Thyroid gland (tissue), 4 donors: ENCODE results near the gene ZNF132. TPM values are rescaled to one million over a fixed set of nuclear protein-coding genes. Genes with fewer than 3 reads are reported as not detected.
A peak's percentile ranks its signal among the peaks of the same experiment; 100 is the strongest.

Experiments
- DNase-seq, 2 donors: peaks; one replicate each; pipeline ENCODE4 v3.0.0-alpha.2; 2019
- H3K27ac ChIP-seq, 3 donors: fragments of 200-600 bp; sonication (generic); 1 replicate in 2 of 3; 2 replicates in 1 of 3; pipeline ENCODE4 v1.5.1; 2016 to 2019; ENCODE audit warnings: mild to moderate bottlenecking in 1 of 3, moderate library complexity in 1 of 3
- H3K27me3 ChIP-seq: fragments of 200-600 bp; sonication (generic); one replicate; pipeline ENCODE4 v1.5.1; 2019
- H3K36me3 ChIP-seq, 2 donors: fragments of 200-600 bp; sonication (generic); one replicate each; pipeline ENCODE4 v1.5.1; 2016 to 2019
- H3K4me1 ChIP-seq, 2 donors: fragments of 200-600 bp; sonication (generic); one replicate each; pipeline ENCODE4 v1.5.1; 2017 to 2019
- H3K4me3 ChIP-seq, 3 donors: fragments of 200-600 bp; sonication (generic); replicated peaks in 1 of 3; 1 replicate in 2 of 3; 2 replicates in 1 of 3; pipeline ENCODE4 v1.5.1; 2016; ENCODE audit warnings: mild to moderate bottlenecking in 1 of 3
- H3K9me3 ChIP-seq: fragments of 200-600 bp; sonication (generic); one replicate; pipeline ENCODE4 v1.5.1; 2017
- CTCF ChIP-seq, 6 experiments: fragments of 200-600 bp in 3 of 6; fragments of 450-650 bp in 3 of 6; sonication (generic) in 3 of 6; IDR thresholded peaks; one replicate each; pipeline ENCODE4 v1.5.1; 2016 to 2019; ENCODE audit warnings: antibody characterized with exemption in 6 of 6, mild to moderate bottlenecking in 2 of 6, inconsistent platforms in 1 of 6, moderate library complexity in 1 of 6
- POLR2A ChIP-seq, 2 donors: fragments of 450-650 bp; IDR thresholded peaks; one replicate each; pipeline ENCODE4 v1.6.1; 2017; ENCODE audit warnings: antibody characterized with exemption in 2 of 2, mild to moderate bottlenecking in 2 of 2, moderate library complexity in 1 of 2
- WGBS, 2 donors: methylation state at CpG; one replicate each; pipeline ENCODE4 v1.1.5; 2017; 5-methylcytosine and 5-hydroxymethylcytosine counted together
- intact Hi-C: fragments of 100-400 bp; cut with DNase I; formaldehyde crosslinking; loops from one replicate; pipeline ENCODE4 v1.15.1; 2023
- total RNA-seq, 4 donors: library from RNA; depleted of rRNA; stranded (reverse); fragments of >200 nt; gene quantifications; one replicate each; pipeline ENCODE4 v1.2.3, GENCODE V29; 2016

ZNF132 gene
- total RNA-seq, 4 donors from 2014 or later, result 13.3 to 24.3 (median 16.2) TPM

GRCh38 chr19:58440556-58440955 is 603 bp upstream of the ZNF132 start:
- WGBS, 2 donors, result 13 to 29% methylated on average over 14 of the region's 31 CpGs
- Histone ChIP-seq H3K27me3 (no peaks in the 10 kb centered on the region), H3K4me1 (peaks cover 15% of the 10 kb centered on the region in 2 donors), H3K4me3 (peak overlapping the region; percentile 1 to 67 (median 41)), H3K9me3 (peaks cover 5% of the 10 kb centered on the region), H3K27ac (peak overlapping the region in 2 of 3 donors; percentile 52 to 54), H3K36me3 (peaks cover 17 to 23% of the 10 kb centered on the region in 2 donors)
- no peak for DNase-seq
- TF ChIP-seq POLR2A (IDR thresholded peaks at IDR 0.05) (no peak), CTCF (IDR thresholded peaks at IDR 0.05) (no peak)
- intact Hi-C loops, result no loop called here

GRCh38 chr19:58434217-58434616 is 5.7 kb downstream of the ZNF132 start:
- H3K36me3 ChIP-seq, result peaks cover 46 to 48% of the 10 kb centered on the region in 2 donors
- WGBS, 2 donors, result 95 to 100% methylated on average over 2 of the region's 2 CpGs

GRCh38 chr19:58429745-58430144 is 10.2 kb downstream of the ZNF132 start:
- Histone ChIP-seq H3K27me3 (no peaks in the 10 kb centered on the region), H3K4me3 (no peak overlapping the region), H3K36me3 (peaks cover 17 to 20% of the 10 kb centered on the region in 2 donors), H3K4me1 (no peaks in the 10 kb centered on the region), H3K27ac (no peak overlapping the region), H3K9me3 (peaks cover 6% of the 10 kb centered on the region)
- TF ChIP-seq CTCF (IDR thresholded peaks at IDR 0.05), result no peak
- TF ChIP-seq POLR2A (IDR thresholded peaks at IDR 0.05), result no peak
- no peak for DNase-seq
- intact Hi-C loops, result no loop called here

More at GRCh38 chr19:58434217-58434616, 5.7 kb downstream of the ZNF132 start:
- Histone ChIP-seq H3K4me3 (no peak overlapping the region), H3K9me3 (peaks cover 12% of the 10 kb centered on the region), H3K27ac (no peak overlapping the region), H3K4me1 (peaks cover 4 to 5% of the 10 kb centered on the region in 2 donors), H3K27me3 (no peaks in the 10 kb centered on the region)
- TF ChIP-seq CTCF (IDR thresholded peaks at IDR 0.05) (no peak), POLR2A (IDR thresholded peaks at IDR 0.05) (no peak)
- intact Hi-C loops, result no loop called here
- DNase-seq, result no peak

- no peaks in the 10 kb centered on the region for H3K9me3 ChIP-seq
- TF ChIP-seq POLR2A (IDR thresholded peaks at IDR 0.05) (no peak), CTCF (IDR thresholded peaks at IDR 0.05) (no peak)
- no peak overlapping the region for H3K4me3 ChIP-seq
- peaks cover 5 to 9% of the 10 kb centered on the region in 2 donors for H3K36me3 ChIP-seq
- DNase-seq, result no peak
- 89% methylated on average over 1 of the region's 1 CpG; no CpG with 5 or more reads in 1 of the 2 donors for WGBS, 2 donors
- no peaks in the 10 kb centered on the region for H3K27me3 ChIP-seq
- H3K4me1 ChIP-seq, result no peaks in the 10 kb centered on the region
- H3K27ac ChIP-seq, result no peak overlapping the region
- intact Hi-C loops, result no loop called here
Observed at GRCh38 chr19:58428617-58429016, 11.3 kb downstream of the ZNF132 start.

- WGBS, 2 donors, result 86% methylated on average over 7 of the region's 7 CpGs
- Histone ChIP-seq H3K27ac (no peak overlapping the region), H3K9me3 (no peaks in the 10 kb centered on the region), H3K4me3 (no peak overlapping the region), H3K27me3 (no peaks in the 10 kb centered on the region), H3K36me3 (peaks cover 30 to 39% of the 10 kb centered on the region in 2 donors), H3K4me1 (no peaks in the 10 kb centered on the region)
- DNase-seq, result no peak
- intact Hi-C loops, result no loop called here
- TF ChIP-seq CTCF (IDR thresholded peaks at IDR 0.05) (no peak), POLR2A (IDR thresholded peaks at IDR 0.05) (no peak)
Observed at GRCh38 chr19:58417071-58417470, 22.9 kb downstream of the ZNF132 start.
